Activated T-helper 2 cell treated with anti-CD3 and anti-CD28 coated beads, Interferon-gamma antibody, Interleukin-2, Interleukin-4, amounts not matched to agents 10 μg/mL and 5 μg/mL and 100 μg/mL, durations not matched to agents 14 hours and 24 hours and 36 hours (primary cell): ENCODE measurements around the gene PBX2. TPM values are rescaled to one million over a fixed set of nuclear protein-coding genes. Genes with fewer than 3 reads are reported as not detected.

ENCODE experiments used
- DNase-seq: peaks from one replicate; pipeline ENCODE4 v3.0.0; 2021; ENCODE audit warnings: low spot score
- H3K27ac Mint-ChIP-seq: one replicate; pipeline ENCODE4 v1.8.0; 2021; ENCODE audit warnings: mixed read lengths
- H3K27me3 Mint-ChIP-seq: one replicate; pipeline ENCODE4 v1.8.0; 2021; ENCODE audit warnings: low read depth, mixed read lengths
- H3K36me3 Mint-ChIP-seq: one replicate; pipeline ENCODE4 v1.8.0; 2021; ENCODE audit warnings: low read depth, mixed read lengths
- H3K4me1 Mint-ChIP-seq: one replicate; pipeline ENCODE4 v1.8.0; 2021; ENCODE audit warnings: low read depth, mixed read lengths
- H3K4me3 Mint-ChIP-seq: one replicate; pipeline ENCODE4 v1.8.0; 2021; ENCODE audit warnings: low read depth, mild to moderate bottlenecking, moderate library complexity, mixed read lengths
- H3K9me3 Mint-ChIP-seq: one replicate; pipeline ENCODE4 v1.8.0; 2021; ENCODE audit warnings: mixed read lengths
- intact Hi-C: fragments of 100-400 bp; cut with micrococcal nuclease; formaldehyde crosslinking; loops from one replicate; pipeline ENCODE4 v1.15.1; 2023
- total RNA-seq: library from RNA; stranded (reverse); gene quantifications from 2 replicates; pipeline ENCODE4 v1.2.3, GENCODE V29; 2022

Gene PBX2
- total RNA-seq, 1 donor from 2014 or later = 85.2 TPM

- no peaks in the 10 kb centered on the region for H3K9me3 Mint-ChIP-seq
- peaks cover 18% of the 10 kb centered on the region for H3K4me1 Mint-ChIP-seq
- peak within 1 kb of the TSS; percentile 82 for H3K27ac Mint-ChIP-seq
- intact Hi-C loops = loop anchor here (1.0 to 5.0 kb wide), 4 partner anchors 22 to 67 kb away; partner anchors contain the start of genes AGPAT1 and FKBPL
- peak within 1 kb of the TSS; percentile 91 for H3K4me3 Mint-ChIP-seq
- peak; percentile 55 for DNase-seq
- peaks cover 15% of the 10 kb centered on the region for H3K36me3 Mint-ChIP-seq
- peaks cover 31% of the 10 kb centered on the region for H3K27me3 Mint-ChIP-seq
Measured at GRCh38 chr6:32153564-32154513, 36.2 kb downstream of the PBX2 start, which contains the start of gene PPT2. TSS of gene PPT2 (plus strand) at chr6:32154141. CDS start at chr6:32154595, 454 bp downstream.

- H3K4me1 Mint-ChIP-seq = peaks cover 23% of the 10 kb centered on the region
- peaks cover 7% of the 10 kb centered on the region for H3K36me3 Mint-ChIP-seq
- no peak overlapping the region for H3K27ac Mint-ChIP-seq
- intact Hi-C loops = loop anchor here (5.0 kb wide), 1 partner anchor 36 kb away; no protein-coding TSS in a partner anchor
- H3K4me3 Mint-ChIP-seq = peak overlapping the region; percentile 67
- H3K9me3 Mint-ChIP-seq = no peaks in the 10 kb centered on the region
- DNase-seq = no peak
- peaks cover 38% of the 10 kb centered on the region for H3K27me3 Mint-ChIP-seq
Measured at GRCh38 chr6:32152769-32153563, 37.0 kb downstream of the PBX2 start.

GRCh38 chr6:32151863-32152768, 37.9 kb downstream of the PBX2 start, which contains the start of gene PRRT1:
TSS of gene PRRT1 (minus strand) at chr6:32151939. CDS start at chr6:32151827, 112 bp downstream.
- intact Hi-C loops = loop anchor here (5.0 kb wide), 1 partner anchor 35 kb away; no protein-coding TSS in a partner anchor
- Mint-ChIP-seq H3K27me3 (peaks cover 44% of the 10 kb centered on the region), H3K36me3 (no peaks in the 10 kb centered on the region), H3K9me3 (no peaks in the 10 kb centered on the region), H3K4me3 (peak within 1 kb of the TSS; percentile 28), H3K4me1 (peaks cover 26% of the 10 kb centered on the region), H3K27ac (no peak within 1 kb of the TSS)
- no peak for DNase-seq

- intact Hi-C loops = loop anchor here (5.0 kb wide), 1 partner anchor 34 kb away; no protein-coding TSS in a partner anchor
- H3K27ac Mint-ChIP-seq = no peak overlapping the region
- H3K36me3 Mint-ChIP-seq = no peaks in the 10 kb centered on the region
- DNase-seq = no peak
- peaks cover 52% of the 10 kb centered on the region for H3K27me3 Mint-ChIP-seq
- H3K9me3 Mint-ChIP-seq = no peaks in the 10 kb centered on the region
- H3K4me1 Mint-ChIP-seq = peaks cover 26% of the 10 kb centered on the region
- no peak overlapping the region for H3K4me3 Mint-ChIP-seq
Measured at GRCh38 chr6:32151181-32151862, 38.7 kb downstream of the PBX2 start.

GRCh38 chr6:32149932-32150870, 39.8 kb downstream of the PBX2 start:
- DNase-seq = no peak
- peaks cover 22% of the 10 kb centered on the region for H3K4me1 Mint-ChIP-seq
- H3K9me3 Mint-ChIP-seq = no peaks in the 10 kb centered on the region
- peaks cover 58% of the 10 kb centered on the region for H3K27me3 Mint-ChIP-seq
- no peaks in the 10 kb centered on the region for H3K36me3 Mint-ChIP-seq
- H3K27ac Mint-ChIP-seq = no peak overlapping the region
- no peak overlapping the region for H3K4me3 Mint-ChIP-seq
- intact Hi-C loops = loop anchor here (5.0 kb wide), 1 partner anchor 33 kb away; no protein-coding TSS in a partner anchor

- Mint-ChIP-seq H3K27ac (no peak overlapping the region), H3K9me3 (no peaks in the 10 kb centered on the region), H3K36me3 (no peaks in the 10 kb centered on the region), H3K27me3 (peaks cover 59% of the 10 kb centered on the region), H3K4me3 (peak overlapping the region; percentile 78), H3K4me1 (peaks cover 18% of the 10 kb centered on the region)
- no peak for DNase-seq
- intact Hi-C loops = no loop called here
Measured at GRCh38 chr6:32149092-32149755, 40.8 kb downstream of the PBX2 start.

GRCh38 chr6:32148289-32149091, 41.5 kb downstream of the PBX2 start:
- Mint-ChIP-seq H3K4me3 (peak overlapping the region; percentile 78), H3K9me3 (no peaks in the 10 kb centered on the region), H3K27me3 (peaks cover 59% of the 10 kb centered on the region), H3K4me1 (peaks cover 18% of the 10 kb centered on the region), H3K36me3 (no peaks in the 10 kb centered on the region), H3K27ac (no peak overlapping the region)
- intact Hi-C loops = no loop called here
- DNase-seq = peak; percentile 60

GRCh38 chr6:32147401-32148132, 42.4 kb downstream of the PBX2 start:
- Mint-ChIP-seq H3K4me3 (no peak overlapping the region), H3K27me3 (peaks cover 51% of the 10 kb centered on the region), H3K4me1 (peaks cover 13% of the 10 kb centered on the region), H3K9me3 (no peaks in the 10 kb centered on the region), H3K36me3 (no peaks in the 10 kb centered on the region), H3K27ac (no peak overlapping the region)
- DNase-seq = no peak
- intact Hi-C loops = no loop called here

GRCh38 chr6:32146687-32147086, 43.3 kb downstream of the PBX2 start:
- no peaks in the 10 kb centered on the region for H3K9me3 Mint-ChIP-seq
- intact Hi-C loops = no loop called here
- no peak overlapping the region for H3K27ac Mint-ChIP-seq

More at GRCh38 chr6:32146687-32147086, 43.3 kb downstream of the PBX2 start:
- H3K4me3 Mint-ChIP-seq = no peak overlapping the region
- DNase-seq = no peak
- H3K4me1 Mint-ChIP-seq = peaks cover 13% of the 10 kb centered on the region
- H3K27me3 Mint-ChIP-seq = peaks cover 47% of the 10 kb centered on the region
- H3K36me3 Mint-ChIP-seq = no peaks in the 10 kb centered on the region
